HEK293T (cell line): ENCODE data around the gene TUT1.
"Not testable (repeated sequence)": the region's sequence is repeated elsewhere in the genome, so short reads cannot be mapped to it uniquely, and the experiment has no call there.

ENCODE experiments used
- CTCF ChIA-PET: fragments of 350-600 bp; formaldehyde crosslinking; extraction: SDS; loops from one replicate; lab custom pipeline; 2021; ENCODE audit warnings: antibody characterized with exemption, inconsistent platforms; lab: Yijun Ruan, JAX
- POLR2A ChIA-PET: fragments of 350-600 bp; formaldehyde crosslinking; extraction: SDS; loops from one replicate; lab custom pipeline; 2020; ENCODE audit warnings: antibody characterized with exemption, inconsistent platforms; lab: Yijun Ruan, JAX
- DNase-seq: peaks from one replicate; pipeline ENCODE4 v3.0.0; 2012; ENCODE audit warnings: mixed read lengths; ENCODE audit errors: extremely low spot score
- ARNT ChIP-seq: fragments of 450-650 bp; IDR thresholded peaks from 2 replicates; pipeline ENCODE4 v1.6.1; 2017; ENCODE audit warnings: mild to moderate bottlenecking
- BHLHE40 ChIP-seq: fragments of 450-650 bp; IDR thresholded peaks from 2 replicates; pipeline ENCODE4 v1.6.1; 2016; ENCODE audit warnings: mild to moderate bottlenecking, moderate library complexity, borderline replicate concordance
- CTBP1 ChIP-seq: fragments of 450-650 bp; IDR thresholded peaks from 2 replicates; pipeline ENCODE4 v1.6.1; 2016; ENCODE audit warnings: borderline replicate concordance
- ELF4 ChIP-seq: fragments of 450-650 bp; IDR thresholded peaks from 2 replicates; pipeline ENCODE4 v1.6.1; 2017; ENCODE audit warnings: antibody characterized with exemption
- FOXA1 ChIP-seq: fragments of 450-650 bp; IDR thresholded peaks from 2 replicates; pipeline ENCODE4 v1.6.1; 2016; ENCODE audit warnings: mild to moderate bottlenecking
- FOXK2 ChIP-seq: fragments of 450-650 bp; IDR thresholded peaks from 2 replicates; pipeline ENCODE4 v1.6.1; 2016; ENCODE audit warnings: mild to moderate bottlenecking
- FOXM1 ChIP-seq: fragments of 450-650 bp; IDR thresholded peaks from 2 replicates; pipeline ENCODE4 v1.6.1; 2017; ENCODE audit warnings: mild to moderate bottlenecking, borderline replicate concordance
- HDGF ChIP-seq: fragments of 450-650 bp; IDR thresholded peaks from 2 replicates; pipeline ENCODE4 v1.6.1; 2017; ENCODE audit warnings: antibody characterized with exemption, borderline replicate concordance
- L3MBTL2 ChIP-seq: fragments of 450-650 bp; conservative IDR thresholded peaks from 2 replicates; pipeline ENCODE4 v1.6.1; 2016; ENCODE audit warnings: mild to moderate bottlenecking
- LEF1 ChIP-seq: fragments of 450-650 bp; IDR thresholded peaks from 2 replicates; pipeline ENCODE4 v1.6.1; 2017; ENCODE audit warnings: mild to moderate bottlenecking, borderline replicate concordance
- NFRKB ChIP-seq: fragments of 450-650 bp; IDR thresholded peaks from 2 replicates; pipeline ENCODE4 v1.6.1; 2016; ENCODE audit warnings: mild to moderate bottlenecking, moderate library complexity
- PKNOX1 ChIP-seq: fragments of 450-650 bp; IDR thresholded peaks from 2 replicates; pipeline ENCODE4 v1.6.1; 2016
- SP1 ChIP-seq: fragments of 450-650 bp; IDR thresholded peaks from 2 replicates; pipeline ENCODE4 v1.6.1; 2017
- SUZ12 ChIP-seq: fragments of 450-650 bp; IDR thresholded peaks from 2 replicates; pipeline ENCODE4 v1.6.1; 2016; ENCODE audit warnings: mild to moderate bottlenecking
- TARDBP ChIP-seq: fragments of 450-650 bp; IDR thresholded peaks from 2 replicates; pipeline ENCODE4 v1.6.1; 2016
- ZNF384 ChIP-seq: fragments of 450-650 bp; IDR thresholded peaks from 2 replicates; pipeline ENCODE4 v1.6.1; 2016

The TUT1 gene

GRCh38 chr11:62588966-62589637 is 2.2 kb downstream of the TUT1 start:
- POLR2A ChIA-PET = interaction anchor here (0.6 to 1.5 kb wide), 8 partner anchors 14 to 521 kb away, joined by 3 to 5 read pairs (median 3); partner anchors contain the start of genes EEF1G and HNRNPUL2
- no peak for DNase-seq
- TF ChIP-seq LEF1 (no peak), ZNF384 (peak; percentile 79)
- CTCF ChIA-PET = no interaction called here

DNA sequence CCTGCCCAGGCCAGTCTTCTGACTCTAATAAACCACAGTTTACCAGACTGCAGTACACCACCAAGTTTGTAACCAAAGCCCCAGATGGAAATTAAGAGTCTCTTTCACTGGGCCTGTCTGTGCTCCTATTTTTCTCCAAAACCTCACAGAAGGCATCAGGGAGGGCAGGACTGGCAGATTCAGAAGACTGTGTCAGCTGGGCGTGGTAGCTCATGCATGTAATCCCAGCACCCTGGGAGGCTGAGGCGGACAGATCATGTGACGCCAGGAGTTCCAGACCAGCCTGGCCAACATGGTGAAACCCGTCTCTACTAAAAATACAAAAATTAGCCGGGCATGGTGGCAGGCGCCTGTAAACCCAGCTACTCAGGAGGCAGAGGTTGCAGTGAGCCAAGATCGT is 6.0 kb downstream of the TUT1 start:
- CTCF ChIA-PET, DNase-seq: not testable (repeated sequence)
- POLR2A ChIA-PET = interaction anchor here (1.3 to 2.5 kb wide), 2 partner anchors 11 to 13 kb away, joined by 5 to 18 read pairs; partner anchors contain the start of gene EEF1G

DNA sequence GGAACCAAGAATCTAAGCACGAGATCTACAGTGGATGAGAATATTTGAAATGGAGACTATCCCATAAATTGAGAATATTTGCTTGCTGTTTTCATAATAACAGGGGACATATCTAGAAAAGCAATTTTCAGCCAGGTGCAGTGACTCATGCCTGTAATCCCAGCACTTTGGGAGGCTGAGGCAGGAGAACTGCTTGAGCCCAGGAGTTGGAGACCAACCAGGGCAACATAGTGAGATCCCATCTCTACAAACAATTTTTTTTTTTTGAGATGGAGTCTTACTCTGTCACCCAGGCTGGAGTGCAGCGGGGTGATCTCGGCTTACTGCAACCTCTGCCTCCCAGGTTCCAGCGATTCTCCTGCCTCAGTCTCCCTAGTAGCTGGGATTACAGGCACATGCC is 9.6 kb downstream of the TUT1 start:
- ChIA-PET CTCF (interaction anchor here (1.2 kb wide), 1 partner anchor 187 kb away, joined by 5 read pairs; no protein-coding TSS in a partner anchor), POLR2A (interaction anchor here (1.8 to 10.8 kb wide), 3 partner anchors 8 to 71 kb away, joined by 4 to 168 read pairs (median 8); partner anchors contain the start of genes EEF1G, INTS5 and TUT1)

DNA sequence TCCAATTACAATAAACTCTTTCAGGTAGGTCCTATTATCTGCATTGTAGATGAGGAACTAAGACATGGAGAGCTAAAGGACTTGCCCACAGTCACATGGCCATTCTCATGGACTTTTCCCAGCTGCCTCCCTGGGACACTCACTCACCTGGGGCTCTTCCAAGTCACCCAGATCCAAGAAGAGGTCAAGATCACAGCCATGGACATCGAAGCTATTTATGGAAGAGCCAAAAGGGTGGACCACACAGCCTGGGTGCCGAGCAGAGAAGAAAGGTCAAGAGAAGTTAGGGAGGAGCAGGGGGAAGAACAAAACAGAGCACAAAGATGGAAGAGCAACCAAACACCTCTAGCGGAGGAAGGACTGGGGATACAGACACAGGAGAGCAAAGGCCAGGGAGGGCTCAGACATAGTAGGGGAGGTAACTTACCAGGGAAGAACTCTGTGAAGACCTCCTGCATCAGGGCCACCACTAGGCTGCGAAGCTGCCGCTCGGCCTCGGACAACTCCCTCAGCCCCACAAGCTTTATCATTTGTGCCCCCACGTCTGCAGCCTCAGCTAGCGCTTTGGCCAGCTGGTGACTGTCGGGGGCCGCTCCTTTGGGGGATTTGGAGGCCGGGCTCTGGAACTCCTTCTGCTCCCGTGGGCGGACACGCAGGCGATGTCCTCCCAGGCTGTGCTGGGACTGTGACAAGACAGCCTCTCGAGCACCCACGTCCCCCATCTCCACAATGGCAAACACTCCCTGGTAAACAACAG is 10.2 kb downstream of the TUT1 start:
- no peak for DNase-seq
- ChIA-PET CTCF (no interaction called here), POLR2A (interaction anchor here (0.9 to 10.8 kb wide), 3 partner anchors 12 to 146 kb away, joined by 3 to 168 read pairs (median 4); partner anchors contain the start of genes HNRNPUL2, INTS5 and TUT1)
- TF ChIP-seq ZNF384 = no peak

More for the DNA sequence above, 9.6 kb downstream of the TUT1 start:
- DNase-seq = not testable (repeated sequence)

- CTCF ChIA-PET = no interaction called here
- TF ChIP-seq PKNOX1 (no peak), HDGF (no peak)
- POLR2A ChIA-PET = interaction anchor here (1.2 to 10.8 kb wide), 2 partner anchors 14 to 92 kb away, joined by 4 to 168 read pairs; partner anchors contain the start of genes TUT1 and UQCC3
- DNase-seq = no peak
Measured at GRCh38 chr11:62579252-62579651, 12.1 kb downstream of the TUT1 start.

DNA sequence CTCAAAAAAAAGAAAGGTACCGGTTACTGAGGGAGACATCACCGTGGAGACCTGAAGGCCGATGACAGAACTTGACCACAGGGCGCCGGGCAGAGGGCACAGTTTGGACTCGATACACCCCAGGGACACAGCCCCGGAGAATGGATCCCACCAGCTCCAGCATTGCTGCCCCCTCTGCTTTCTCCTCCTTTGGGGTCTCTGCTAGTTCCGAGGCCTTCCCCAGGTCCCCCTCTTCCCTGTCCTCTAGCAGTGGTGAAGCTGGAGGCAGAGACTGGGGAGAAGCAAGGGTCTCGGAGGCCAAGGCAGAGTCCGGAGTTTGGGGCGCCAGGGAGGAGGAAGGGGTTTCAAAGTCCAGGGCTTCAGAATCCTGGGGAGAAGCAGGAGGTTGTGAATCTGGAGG is 12.8 kb downstream of the TUT1 start:
- CTCF ChIA-PET = interaction anchor here (0.7 kb wide), 1 partner anchor 1778 kb away, joined by 5 read pairs; no protein-coding TSS in a partner anchor
- DNase-seq = no peak
- POLR2A ChIA-PET = interaction anchor here (1.2 to 10.8 kb wide), 2 partner anchors 15 to 93 kb away, joined by 4 to 168 read pairs; partner anchors contain the start of genes TUT1 and UQCC3
- TF ChIP-seq PKNOX1 (no peak), L3MBTL2 (no peak), FOXK2 (no peak), FOXM1 (no peak), BHLHE40 (no peak), LEF1 (no peak), NFRKB (no peak), CTBP1 (no peak), ELF4 (no peak), HDGF (no peak), ARNT (no peak), SP1 (no peak), TARDBP (no peak), SUZ12 (no peak), FOXA1 (no peak)

- POLR2A ChIA-PET = interaction anchor here (1.1 to 10.8 kb wide), 2 partner anchors 16 to 94 kb away, joined by 3 to 168 read pairs; partner anchors contain the start of genes TUT1 and UQCC3
- CTCF ChIA-PET = no interaction called here
- no peak for DNase-seq
- TF ChIP-seq FOXA1 (no peak), TARDBP (no peak), SUZ12 (no peak)
Measured at GRCh38 chr11:62577046-62577714, 14.1 kb downstream of the TUT1 start.

GRCh38 chr11:62575837-62576236 is 15.5 kb downstream of the TUT1 start:
- DNase-seq = no peak
- ChIA-PET POLR2A (interaction anchor here (1.7 to 10.8 kb wide), 3 partner anchors 10 to 17 kb away, joined by 4 to 168 read pairs (median 18); partner anchors contain the start of gene TUT1), CTCF (no interaction called here)
- TF ChIP-seq TARDBP (no peak), PKNOX1 (no peak), HDGF (no peak), LEF1 (no peak), BHLHE40 (no peak), ELF4 (no peak), ZNF384 (no peak), FOXA1 (no peak), SP1 (no peak), ARNT (no peak), NFRKB (no peak), SUZ12 (no peak), L3MBTL2 (no peak)
